Measurements from ENCODE around the gene PNPLA2.

Gene PNPLA2

DNA sequence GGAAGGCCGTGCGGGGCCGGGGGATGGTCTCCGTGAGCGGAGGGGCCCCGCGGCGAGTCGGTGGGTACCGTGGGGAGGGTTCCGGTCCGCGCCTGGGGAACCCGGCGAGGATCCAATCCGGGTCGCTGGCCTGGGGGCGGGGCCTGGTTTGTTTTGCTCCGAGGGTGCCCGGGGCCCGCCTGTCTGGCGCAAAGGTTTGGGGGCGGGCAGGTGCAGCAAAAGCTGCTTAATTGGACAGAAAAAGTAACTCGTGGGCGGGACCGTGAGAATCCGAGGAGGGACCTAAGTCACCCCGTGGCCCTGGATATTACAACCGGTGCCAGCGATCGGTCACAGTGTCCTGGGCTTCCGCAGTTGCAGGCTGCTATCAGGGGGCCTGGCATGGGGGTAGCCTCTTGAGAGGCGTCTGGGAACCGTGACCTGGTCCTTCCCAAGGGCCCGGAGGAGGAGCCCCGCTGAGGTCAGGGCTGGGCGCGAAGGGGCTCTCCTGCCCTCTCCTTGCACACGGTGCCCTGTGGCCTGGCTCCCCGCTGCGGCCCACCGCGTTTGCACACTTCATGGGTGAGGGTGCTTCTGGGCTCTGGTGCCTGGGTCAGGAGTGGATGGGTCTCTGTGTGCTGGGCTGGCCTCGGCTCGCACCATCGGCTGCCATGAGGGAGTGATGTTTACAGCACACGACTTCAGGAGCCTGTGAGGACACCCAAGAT lies 1.4 kb downstream of the PNPLA2 start:
- peak; percentile 82 for DNase-seq

DNA sequence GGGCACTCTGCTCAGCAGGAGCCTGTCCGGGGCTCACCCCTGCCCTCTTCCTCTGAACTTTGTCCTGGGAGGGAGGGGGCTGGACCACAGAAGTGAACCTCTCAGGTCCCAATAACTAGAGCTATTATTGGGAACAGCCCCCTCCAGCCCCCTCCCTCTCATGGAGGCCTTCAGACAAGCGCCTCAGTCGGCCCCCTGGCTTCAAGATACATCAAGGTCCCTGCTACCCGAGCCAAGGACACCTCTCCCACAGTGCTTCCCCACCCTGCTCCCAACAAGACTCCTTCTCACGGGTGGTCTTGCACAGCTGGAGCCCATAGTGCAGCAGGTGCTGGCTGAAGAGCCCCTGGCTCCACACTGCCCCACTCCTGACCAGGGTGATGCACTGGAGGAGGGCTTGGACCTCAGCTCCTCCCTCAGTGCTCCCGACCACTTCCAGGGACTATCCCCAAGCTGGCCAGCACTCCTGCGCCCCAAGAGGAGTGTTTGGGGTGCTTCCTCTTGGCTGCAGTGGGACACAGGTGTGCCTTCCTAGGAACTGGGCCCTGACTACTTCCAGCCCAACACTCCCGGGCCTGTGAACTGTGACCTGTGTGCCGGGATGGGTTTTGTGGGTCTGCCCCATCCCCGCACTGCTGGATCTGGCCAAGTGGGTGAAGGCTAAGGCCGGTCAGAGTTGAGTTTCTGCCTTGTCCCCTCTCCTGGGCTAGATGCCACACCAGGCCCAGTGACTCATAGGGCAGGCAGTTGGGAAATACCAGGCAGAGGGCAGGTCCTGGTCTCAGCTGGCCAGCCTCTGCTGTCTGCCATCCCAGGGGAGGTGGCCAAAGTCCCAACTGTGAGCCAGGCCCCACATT lies 2.2 kb downstream of the PNPLA2 start:
- DNase-seq: no peak

DNA sequence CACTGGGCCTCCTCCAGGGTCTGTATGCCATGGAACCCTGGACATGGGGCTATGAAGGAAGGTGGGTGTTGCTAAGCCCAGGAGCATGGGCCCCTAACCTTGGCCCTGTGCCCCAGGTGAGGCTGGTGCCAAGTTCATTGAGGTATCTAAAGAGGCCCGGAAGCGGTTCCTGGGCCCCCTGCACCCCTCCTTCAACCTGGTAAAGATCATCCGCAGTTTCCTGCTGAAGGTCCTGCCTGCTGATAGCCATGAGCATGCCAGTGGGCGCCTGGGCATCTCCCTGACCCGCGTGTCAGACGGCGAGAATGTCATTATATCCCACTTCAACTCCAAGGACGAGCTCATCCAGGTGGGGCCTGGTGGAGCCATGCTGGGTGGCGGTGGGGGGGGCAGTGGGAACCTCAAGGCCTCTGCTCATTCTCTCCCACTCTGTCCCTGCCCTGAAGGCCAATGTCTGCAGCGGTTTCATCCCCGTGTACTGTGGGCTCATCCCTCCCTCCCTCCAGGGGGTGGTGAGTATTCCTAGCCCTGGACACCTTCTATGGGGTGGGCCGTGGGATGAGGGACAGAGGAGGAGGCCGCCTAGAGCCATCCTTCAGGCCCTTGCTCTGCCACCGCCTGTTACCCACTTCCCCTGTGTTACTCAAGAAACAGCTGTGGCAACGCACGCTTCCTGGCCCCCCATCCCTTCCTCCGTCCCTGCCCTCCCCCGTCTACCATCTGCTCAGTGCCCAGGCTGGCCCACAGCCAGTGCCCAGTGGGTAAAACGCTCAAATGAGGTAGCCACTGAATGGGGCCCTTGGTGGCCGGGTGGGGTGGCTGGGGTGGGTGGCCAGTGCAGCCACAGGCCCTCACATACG lies 3.0 kb downstream of the PNPLA2 start:
- DNase-seq: no peak

DNA sequence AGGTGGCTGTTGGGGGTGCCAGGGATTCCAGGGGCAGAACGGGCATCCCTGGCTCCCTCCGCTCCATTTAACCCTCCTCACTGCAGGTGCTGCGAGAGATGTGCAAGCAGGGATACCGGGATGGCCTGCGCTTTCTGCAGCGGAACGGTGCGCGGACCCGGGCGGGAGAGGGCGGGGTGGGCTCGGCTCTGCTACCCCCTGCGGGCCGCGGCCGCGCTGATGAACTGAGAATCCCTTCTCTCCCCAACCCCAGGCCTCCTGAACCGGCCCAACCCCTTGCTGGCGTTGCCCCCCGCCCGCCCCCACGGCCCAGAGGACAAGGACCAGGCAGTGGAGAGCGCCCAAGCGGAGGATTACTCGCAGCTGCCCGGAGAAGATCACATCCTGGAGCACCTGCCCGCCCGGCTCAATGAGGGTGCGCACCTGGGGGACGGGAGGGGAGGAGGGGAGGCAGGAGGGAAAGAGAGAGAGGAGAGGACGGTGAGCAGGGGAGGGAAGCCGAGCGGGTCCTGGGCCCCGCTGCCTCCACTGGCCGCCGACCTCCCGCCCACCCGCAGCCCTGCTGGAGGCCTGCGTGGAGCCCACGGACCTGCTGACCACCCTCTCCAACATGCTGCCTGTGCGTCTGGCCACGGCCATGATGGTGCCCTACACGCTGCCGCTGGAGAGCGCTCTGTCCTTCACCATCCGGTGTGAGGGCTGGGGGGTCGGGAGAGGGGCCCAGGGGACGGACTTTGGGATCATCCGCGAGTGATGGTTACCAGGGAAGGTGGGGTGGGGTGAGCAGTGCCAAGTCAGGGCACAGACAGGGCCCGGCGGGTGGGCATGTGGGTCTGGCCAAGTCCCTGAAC lies 5.0 kb downstream of the PNPLA2 start:
- DNase-seq: no peak

DNA sequence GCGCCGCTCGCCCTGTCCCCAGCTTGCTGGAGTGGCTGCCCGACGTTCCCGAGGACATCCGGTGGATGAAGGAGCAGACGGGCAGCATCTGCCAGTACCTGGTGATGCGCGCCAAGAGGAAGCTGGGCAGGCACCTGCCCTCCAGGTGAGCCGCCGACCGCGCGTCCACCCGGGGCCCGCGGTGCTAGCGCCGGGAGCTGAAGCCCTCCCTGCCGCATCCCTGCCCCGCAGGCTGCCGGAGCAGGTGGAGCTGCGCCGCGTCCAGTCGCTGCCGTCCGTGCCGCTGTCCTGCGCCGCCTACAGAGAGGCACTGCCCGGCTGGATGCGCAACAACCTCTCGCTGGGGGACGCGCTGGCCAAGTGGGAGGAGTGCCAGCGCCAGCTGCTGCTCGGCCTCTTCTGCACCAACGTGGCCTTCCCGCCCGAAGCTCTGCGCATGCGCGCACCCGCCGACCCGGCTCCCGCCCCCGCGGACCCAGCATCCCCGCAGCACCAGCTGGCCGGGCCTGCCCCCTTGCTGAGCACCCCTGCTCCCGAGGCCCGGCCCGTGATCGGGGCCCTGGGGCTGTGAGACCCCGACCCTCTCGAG lies 5.7 kb downstream of the PNPLA2 start:
- no peak for DNase-seq

DNA sequence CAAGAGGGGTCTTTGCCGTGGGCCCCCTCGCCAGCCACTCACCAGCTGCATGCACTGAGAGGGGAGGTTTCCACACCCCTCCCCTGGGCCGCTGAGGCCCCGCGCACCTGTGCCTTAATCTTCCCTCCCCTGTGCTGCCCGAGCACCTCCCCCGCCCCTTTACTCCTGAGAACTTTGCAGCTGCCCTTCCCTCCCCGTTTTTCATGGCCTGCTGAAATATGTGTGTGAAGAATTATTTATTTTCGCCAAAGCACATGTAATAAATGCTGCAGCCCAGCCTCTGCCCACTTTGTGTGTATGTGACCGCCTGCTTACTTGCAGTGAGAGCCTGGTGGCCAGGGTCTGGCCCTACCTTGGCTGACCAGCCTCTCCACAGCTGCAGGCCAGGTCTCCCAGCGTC lies 6.2 kb downstream of the PNPLA2 start:
- no peak for DNase-seq

DNA sequence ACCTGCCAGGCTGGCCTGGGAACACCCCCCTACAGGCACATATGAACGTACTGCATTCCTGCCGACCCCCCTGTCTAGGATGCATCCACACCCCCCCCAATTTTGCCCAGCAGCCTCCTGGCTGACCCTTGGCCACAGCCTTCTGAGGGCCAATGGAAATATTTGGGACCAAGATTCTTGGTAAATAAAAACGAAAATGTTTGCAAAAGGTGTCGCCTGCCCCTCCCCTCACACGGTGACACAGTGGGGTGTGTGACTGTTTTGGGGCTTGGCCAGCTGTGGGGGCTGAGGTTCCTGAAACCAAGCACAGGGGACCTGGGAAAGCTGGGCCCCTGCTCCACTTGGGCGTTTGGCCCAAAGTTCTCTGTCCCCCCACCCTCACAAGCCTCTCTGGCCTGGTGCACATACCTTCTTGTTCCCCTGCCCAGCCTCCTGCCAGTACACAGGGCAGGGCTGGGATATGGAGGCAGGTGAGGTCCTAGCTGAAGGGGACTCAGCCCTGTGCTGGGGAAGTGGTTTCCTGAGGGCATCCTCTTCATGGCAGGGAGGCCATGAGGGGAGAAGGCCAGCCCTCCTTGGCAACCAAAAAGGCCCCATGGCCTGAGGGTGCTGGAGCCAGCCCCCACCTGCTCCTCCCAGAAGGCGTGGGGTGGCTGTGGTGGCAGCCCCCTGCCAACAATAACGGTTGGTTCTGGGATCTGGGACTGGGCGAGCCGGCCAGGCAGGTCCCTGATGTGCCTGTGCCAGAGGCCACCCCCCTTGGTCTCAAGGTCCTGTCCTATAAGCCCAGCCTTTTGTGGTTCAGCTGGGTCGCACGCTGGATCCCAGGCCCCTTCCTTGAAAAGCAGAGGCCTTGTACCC lies 6.9 kb downstream of the PNPLA2 start:
- DNase-seq: no peak

DNA sequence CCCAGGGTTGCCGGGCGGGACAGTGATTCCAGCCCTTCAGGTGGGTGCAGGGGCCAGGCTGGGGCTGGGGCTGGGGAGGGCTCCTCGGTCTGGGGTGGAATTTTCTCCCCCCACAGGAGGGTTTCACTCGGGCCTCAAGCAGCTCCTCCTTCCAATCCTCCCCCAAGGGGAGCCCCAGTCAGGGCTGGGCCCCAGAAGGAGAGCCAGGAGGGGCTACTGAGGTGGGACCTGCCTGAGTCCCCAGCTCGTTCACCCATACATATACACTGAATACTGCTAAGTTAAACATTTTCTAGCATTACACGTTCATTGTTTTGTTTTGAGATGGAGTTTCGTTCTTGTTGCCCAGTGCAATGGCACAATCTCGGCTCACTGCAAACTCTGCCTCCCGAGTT lies 7.5 kb downstream of the PNPLA2 start:
- no peak for DNase-seq

DNA sequence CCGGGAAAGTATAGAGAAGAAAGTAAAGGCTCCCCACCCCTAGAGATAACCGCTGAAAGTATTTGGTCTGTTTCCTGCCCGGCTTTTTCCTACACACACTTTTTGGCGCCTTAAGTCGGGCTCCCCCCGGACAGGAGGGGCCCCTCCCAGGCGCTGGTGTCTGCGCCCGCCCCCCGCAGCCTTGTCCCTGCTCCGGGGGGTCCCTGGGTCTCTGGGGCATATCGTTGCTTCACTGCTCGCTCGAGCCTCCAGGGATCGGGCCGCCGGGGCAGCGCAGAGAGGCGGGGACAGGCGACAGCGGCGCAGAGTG lies 8.1 kb downstream of the PNPLA2 start:
- DNase-seq: no peak

DNA sequence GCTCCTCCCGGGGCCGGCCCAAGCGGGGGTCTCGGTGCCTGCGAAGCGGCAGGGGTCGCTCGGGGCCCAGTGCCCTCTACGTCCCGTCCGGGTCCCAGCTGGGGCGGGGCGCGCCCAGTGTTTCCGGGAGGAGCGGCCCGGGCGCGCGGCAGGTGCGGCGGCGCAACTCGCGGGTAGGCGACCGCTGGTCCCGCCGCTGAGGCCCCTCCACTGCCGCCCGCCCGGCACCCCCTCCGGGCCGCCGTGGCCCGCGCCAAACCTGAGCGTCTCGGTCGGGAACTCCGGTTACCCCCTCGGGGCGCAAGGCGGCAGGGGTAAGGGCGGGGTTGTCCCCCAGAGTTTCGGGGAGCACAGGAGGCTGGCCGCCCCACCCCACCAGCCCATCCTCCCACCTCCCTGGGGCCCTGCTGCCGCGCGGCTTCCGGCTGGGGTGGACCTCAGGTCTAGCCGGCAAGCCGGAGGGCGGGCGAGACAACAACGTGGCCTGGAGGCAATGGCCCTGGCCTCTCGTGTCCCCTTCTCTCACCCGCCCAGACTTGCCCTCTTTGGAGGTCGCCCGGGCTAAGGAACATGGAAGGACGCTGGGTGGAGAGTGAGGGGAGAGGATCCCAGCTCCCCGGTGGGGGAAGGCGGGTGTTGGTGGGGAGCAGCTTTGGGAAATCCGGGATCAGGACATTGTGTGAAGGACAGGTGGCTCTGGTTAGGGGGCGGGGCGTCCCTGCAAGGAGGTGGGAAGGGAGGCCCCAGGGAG lies 8.6 kb downstream of the PNPLA2 start:
- no peak for DNase-seq

DNA sequence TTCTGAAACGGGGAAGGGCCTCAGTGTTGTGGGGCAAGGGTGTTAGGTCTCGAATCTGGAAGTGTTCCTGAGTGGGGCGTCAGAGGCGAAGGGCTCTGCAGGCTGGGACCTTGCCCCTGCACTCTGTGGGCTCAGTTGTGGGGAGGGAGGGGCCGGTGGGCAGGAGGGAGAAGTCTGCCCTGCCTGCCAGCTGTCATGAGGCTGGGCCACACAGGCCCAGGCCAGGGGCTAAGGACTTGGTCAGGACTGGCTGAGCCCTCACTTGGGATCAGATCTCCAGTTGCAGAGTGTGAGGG lies 9.1 kb downstream of the PNPLA2 start, which contains the start of gene CRACR2B:
CRACR2B (plus strand) TSS at position 23 of the 296 bp plus-strand sequence. CDS start 689 bp downstream, outside the sequence.
- no peak for DNase-seq

DNA sequence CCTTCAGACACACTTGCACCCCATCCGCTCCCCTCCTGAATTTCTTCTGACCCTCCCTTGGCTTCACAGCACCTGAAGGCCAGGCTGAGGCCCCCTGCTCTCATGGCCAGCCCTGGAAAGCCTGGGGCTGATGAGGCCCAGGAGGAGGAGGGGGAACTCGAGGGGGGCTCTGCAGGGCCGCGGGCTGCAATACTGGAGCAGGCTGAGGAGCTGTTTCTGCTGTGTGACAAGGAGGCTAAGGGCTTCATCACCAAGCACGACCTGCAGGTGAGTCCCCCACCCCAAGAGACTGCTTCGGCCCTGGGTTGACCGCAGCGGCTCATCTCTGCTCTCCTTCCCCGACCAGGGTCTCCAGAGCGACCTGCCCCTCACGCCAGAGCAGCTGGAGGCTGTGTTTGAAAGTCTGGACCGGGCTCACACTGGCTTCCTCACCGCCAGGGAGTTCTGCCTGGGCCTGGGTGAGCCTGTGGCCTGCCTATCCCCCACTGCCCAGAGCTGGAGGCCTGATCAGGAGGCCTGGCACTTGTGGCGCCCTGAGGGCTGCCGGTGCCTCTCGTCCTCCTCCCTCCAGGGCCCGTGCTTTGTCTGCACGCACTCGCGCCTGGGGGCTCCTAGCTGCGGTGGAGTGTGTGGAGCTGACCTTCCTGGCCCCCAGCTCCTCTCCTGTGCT lies 9.9 kb downstream of the PNPLA2 start:
- no peak for DNase-seq

DNA sequence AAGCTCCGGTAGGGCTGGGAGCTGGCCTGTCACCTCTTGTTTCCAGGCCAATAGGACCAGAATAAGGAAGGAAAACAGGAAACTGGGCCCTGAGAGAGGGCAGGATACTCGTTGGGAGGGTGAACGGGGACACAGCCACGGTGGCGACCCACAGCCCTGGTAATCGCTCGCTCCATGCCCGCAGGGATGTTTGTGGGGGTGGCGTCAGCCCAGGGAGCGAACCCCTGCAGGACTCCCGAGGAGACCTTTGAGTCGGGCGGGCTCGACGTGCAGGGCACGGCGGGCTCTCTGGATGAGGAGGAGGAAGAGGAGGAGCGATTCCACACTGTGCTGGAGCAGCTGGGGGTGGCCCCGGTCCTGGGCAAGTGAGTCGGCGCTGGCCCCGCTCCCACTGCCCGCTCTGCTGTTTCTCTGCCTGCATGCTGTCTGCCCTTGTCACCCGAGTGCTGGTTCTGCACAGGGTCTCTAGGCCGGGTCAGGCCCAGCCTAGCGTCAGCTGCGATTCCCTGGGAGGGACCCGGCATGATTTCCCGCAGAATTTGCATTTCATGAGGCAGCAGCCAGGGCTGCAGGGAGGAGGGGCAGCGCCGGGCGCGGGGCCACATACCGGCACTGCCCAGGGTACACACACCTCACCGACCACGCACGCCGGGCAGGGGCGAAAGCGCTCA lies 10.6 kb downstream of the PNPLA2 start:
- DNase-seq: no peak

DNA sequence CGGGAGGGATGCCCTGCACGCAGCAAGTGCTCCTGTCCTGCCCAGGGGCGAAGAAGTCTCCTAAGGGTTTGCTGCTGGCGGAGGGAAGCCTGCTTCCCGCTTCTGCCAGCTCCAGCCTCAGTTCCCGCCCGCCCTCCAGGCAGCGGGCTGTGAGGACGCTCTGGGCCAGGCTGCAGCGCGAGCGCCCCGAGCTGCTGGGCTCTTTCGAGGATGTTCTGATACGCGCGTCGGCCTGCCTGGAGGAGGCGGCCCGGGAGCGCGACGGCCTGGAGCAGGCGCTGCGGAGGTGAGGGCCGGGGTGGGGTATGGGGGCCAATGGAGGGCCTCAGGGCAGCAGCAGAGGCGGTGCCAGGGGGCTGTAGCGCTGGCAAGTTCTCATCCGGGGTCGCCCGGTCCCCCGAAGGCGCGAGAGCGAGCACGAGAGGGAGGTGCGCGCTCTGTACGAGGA lies 11.2 kb downstream of the PNPLA2 start:
- no peak for DNase-seq

DNA sequence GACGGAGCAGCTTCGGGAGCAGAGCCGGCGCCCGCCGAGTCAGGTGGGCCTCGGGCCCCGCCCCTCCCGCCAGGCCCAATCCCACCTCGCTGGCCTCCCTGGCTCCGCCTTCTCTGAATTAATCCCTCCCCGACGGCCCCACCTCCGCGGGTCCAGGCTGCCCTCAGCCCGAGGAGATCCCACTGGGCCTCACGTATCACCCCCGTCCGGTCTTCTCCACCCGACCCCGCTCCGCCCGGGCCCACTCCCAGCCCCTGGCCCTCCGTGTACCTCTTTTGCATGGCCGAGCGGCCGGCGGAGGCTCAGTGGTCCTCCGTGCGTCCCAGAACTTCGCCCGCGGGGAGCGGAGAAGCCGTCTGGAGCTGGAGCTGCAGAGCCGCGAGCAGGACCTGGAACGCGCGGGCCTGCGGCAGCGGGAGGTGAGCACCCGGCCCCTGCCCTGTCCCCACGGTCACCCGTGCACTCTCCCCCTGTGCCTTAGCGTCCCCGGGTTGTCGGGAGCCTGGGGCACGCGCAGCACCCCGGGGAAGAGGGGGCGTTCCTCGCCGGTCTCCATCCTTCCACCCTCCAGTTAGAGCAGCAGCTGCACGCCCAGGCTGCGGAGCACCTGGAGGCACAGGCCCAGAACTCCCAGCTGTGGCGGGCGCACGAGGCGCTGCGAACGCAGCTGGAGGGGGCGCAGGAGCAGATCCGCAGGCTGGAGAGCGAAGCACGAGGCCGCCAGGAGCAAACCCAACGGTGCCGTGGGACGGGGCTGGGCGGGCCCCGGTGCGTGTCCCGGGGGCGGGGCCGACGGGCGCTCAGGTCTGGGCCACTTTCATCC lies 11.8 kb downstream of the PNPLA2 start:
- DNase-seq: peak; percentile 79

DNA sequence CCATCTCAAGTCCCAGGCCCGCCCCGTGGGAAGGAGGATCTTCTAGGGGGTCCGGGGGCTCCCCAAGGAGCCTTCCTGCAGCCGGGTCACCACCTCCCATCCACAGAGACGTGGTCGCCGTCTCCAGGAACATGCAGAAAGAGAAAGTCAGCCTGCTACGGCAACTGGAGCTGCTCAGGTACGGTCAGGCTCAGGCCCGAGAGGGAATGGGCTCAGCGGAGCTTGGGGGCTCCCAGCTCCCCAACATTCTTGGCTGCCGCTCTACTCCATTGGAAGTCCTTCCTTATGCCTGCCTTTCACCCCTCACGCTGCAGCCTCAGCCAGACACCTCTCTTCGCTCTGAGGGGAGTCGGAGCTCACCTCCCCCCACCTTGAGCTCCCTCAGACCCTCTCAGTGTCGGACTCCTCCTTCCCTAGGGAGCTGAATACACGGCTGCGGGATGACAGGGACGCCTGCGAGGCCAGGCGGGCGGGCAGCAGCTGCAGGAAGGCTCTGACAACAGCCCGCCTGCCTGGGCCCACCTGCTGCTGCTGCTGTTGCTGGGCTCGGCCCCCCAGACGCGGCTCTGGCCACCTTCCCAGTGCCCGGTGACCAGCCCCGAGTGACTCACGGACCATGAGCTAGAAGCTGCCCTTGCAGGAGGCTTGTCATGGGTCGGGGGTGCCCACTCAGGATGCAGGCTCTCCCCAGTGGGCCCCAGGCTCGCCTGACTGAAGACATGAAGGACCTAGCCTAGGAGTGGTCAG lies 12.6 kb downstream of the PNPLA2 start:
- DNase-seq: peak; percentile 63

DNA sequence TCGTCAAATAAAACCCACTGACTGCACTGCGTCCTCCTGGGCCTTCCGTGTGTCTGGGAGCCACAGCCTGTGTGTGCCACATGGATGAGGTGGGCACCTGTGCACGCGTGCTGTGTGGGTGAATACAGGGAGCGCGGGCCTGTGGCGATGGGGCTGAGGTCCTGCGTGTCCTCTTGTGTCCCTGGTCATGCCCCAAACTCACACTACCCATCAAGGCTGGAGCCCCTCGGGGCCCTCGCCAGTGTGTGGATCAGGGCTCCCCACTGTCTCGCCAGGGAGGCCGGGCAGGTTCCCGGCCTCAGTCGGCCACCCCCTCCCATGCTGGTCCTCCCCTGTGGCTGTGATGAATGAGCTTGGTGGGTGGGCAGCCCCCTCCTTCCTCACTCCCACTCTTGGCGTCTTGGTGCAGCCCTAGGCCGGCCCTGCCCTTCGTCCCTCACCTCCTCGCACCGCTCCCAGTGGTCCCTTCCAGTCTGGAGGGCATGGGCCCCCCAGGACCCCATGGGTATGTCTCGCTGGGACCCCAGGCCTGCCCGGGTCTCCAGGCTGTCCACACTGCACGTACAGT lies 13.3 kb downstream of the PNPLA2 start:
- no peak for DNase-seq
